ENCODE measurements around the gene DSTYK. TPM values are rescaled to one million over a fixed set of nuclear protein-coding genes. Genes with fewer than 3 reads are reported as not detected.

The DSTYK gene
- total and polyA plus RNA-seq, 2 experiments from 2014 or later, result 6.1 to 10.7 TPM

- DNase-seq (ENCODE audit: low spot score) (no peak), ATAC-seq (no peak)
- H3K4me3 ChIP-seq, result no peak overlapping the region
- H3K36me3 ChIP-seq (ENCODE audit: insufficient read depth), result no peaks in the 10 kb centered on the region
- peaks cover 11% of the 10 kb centered on the region for H3K4me1 ChIP-seq (ENCODE audit: insufficient read depth)
- peaks cover 23% of the 10 kb centered on the region for H3K4me1 Mint-ChIP-seq
- H3K9me3 Mint-ChIP-seq, result no peaks in the 10 kb centered on the region
- H3K27me3 ChIP-seq (ENCODE audit: insufficient read depth), result peaks cover 12% of the 10 kb centered on the region
- H2AFZ ChIP-seq, result no peak overlapping the region
- TF ChIP-seq NANOG (IDR thresholded peaks at IDR 0.05; ENCODE audit: borderline replicate concordance) (no peak), ZNF462 (CRISPR knock-in tag; IDR thresholded peaks at IDR 0.05) (no peak), POLR2AphosphoS5 (IDR thresholded peaks at IDR 0.05; ENCODE audit: low read depth) (no peak), ZNF331 (CRISPR knock-in tag; IDR thresholded peaks at IDR 0.05; ENCODE audit: low read depth) (no peak), JUNB (IDR thresholded peaks at IDR 0.05; ENCODE audit: unreplicated experiment) (no peak), CREB1 (CRISPR knock-in tag; IDR thresholded peaks at IDR 0.05; ENCODE audit: low read depth) (no peak), STAT1 (IDR thresholded peaks at IDR 0.05; ENCODE audit: unreplicated experiment) (no peak), ETS1 (IDR thresholded peaks at IDR 0.05) (no peak), EZH2phosphoT487 (IDR thresholded peaks at IDR 0.05; ENCODE audit: unreplicated experiment) (no peak), ZNF114 (CRISPR knock-in tag; IDR thresholded peaks at IDR 0.05) (no peak), REST (IDR thresholded peaks at IDR 0.05; ENCODE audit: unreplicated experiment) (no peak)
- TF ChIP-seq, protein P1, sequence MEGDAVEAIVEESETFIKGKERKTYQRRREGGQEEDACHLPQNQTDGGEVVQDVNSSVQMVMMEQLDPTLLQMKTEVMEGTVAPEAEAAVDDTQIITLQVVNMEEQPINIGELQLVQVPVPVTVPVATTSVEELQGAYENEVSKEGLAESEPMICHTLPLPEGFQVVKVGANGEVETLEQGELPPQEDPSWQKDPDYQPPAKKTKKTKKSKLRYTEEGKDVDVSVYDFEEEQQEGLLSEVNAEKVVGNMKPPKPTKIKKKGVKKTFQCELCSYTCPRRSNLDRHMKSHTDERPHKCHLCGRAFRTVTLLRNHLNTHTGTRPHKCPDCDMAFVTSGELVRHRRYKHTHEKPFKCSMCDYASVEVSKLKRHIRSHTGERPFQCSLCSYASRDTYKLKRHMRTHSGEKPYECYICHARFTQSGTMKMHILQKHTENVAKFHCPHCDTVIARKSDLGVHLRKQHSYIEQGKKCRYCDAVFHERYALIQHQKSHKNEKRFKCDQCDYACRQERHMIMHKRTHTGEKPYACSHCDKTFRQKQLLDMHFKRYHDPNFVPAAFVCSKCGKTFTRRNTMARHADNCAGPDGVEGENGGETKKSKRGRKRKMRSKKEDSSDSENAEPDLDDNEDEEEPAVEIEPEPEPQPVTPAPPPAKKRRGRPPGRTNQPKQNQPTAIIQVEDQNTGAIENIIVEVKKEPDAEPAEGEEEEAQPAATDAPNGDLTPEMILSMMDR (conservative IDR thresholded peaks at IDR 0.05; ENCODE audit: low read depth in 2 of 2), result no peak
- H4K20me1 ChIP-seq (replicated peaks; ENCODE audit: insufficient read depth), result no peaks in the 10 kb centered on the region; the same call in 1 of the 2 replicates
- H3K27ac Mint-ChIP-seq, result no peak overlapping the region
- no peaks in the 10 kb centered on the region for H3K9me2 ChIP-seq (ENCODE audit: insufficient read depth)
- H3F3A ChIP-seq (replicated peaks; ENCODE audit: low read depth), result peaks cover 6% of the 10 kb centered on the region; the same call in 1 of the 2 replicates
- H3K36me3 Mint-ChIP-seq (ENCODE audit: low read depth), result no peaks in the 10 kb centered on the region
- H3K27me3 Mint-ChIP-seq (ENCODE audit: insufficient read depth, low read depth, poor library complexity), result peaks cover 15% of the 10 kb centered on the region
- H3K4me3 Mint-ChIP-seq, result no peak overlapping the region
- H3K79me2 ChIP-seq (replicated peaks; ENCODE audit: insufficient read depth), result no peaks in the 10 kb centered on the region
- H3K4me2 ChIP-seq, result no peak overlapping the region
- no peak overlapping the region for H3K27ac ChIP-seq (ENCODE audit: low read depth)
These were observed 13.2 kb upstream of the DSTYK start for GRCh38 chr1:205224736-205225135.

Data from GM23338 (cell line).